SK-N-SH (cell line): ENCODE results near the gene MAST2. TPM values are rescaled to one million over a fixed set of nuclear protein-coding genes. Genes with fewer than 3 reads are reported as not detected.

Experiments used
- CTCF ChIA-PET: fragments of 300-600, 350-600 bp; formaldehyde crosslinking; extraction: SDS; loops from one replicate; lab custom pipeline; 2021; lab: Yijun Ruan, JAX
- POLR2A ChIA-PET: fragments of 350-600 bp; sonication (Branson Sonifier 250); formaldehyde crosslinking; extraction: SDS; loops from one replicate; lab custom pipeline; 2020; ENCODE audit warnings: antibody characterized with exemption, inconsistent platforms; lab: Yijun Ruan, JAX
- DNase-seq: peaks from one replicate; pipeline ENCODE4 v3.0.0; 2012
- H2AFZ ChIP-seq: fragments of 200-600 bp; sonication (generic); 2 replicates; pipeline ENCODE4 v1.8.1; 2016; ENCODE audit warnings: antibody characterized with exemption, mild to moderate bottlenecking, low read depth
- H3F3A ChIP-seq: fragments of 200-600 bp; sonication (generic); replicated peaks from 2 replicates; pipeline ENCODE3; 2016; ENCODE audit warnings: antibody characterized with exemption, mild to moderate bottlenecking; ENCODE audit not compliant: insufficient read depth
- H3K27ac ChIP-seq, 2 experiments: fragments of 200-500 bp in 1 of 2; fragments of 200-600 bp in 1 of 2; sonication (Bioruptor generic) in 1 of 2; sonication (generic), shearing (Covaris generic) in 1 of 2; 2 replicates each; pipeline versions ENCODE4 v1.5.1 to v1.6.1; 2014 to 2016; ENCODE audit warnings: low read depth in 2 of 2, inconsistent platforms in 1 of 2, low read length in 1 of 2, mild to moderate bottlenecking in 1 of 2, mixed read lengths in 1 of 2
- H3K27me3 ChIP-seq: fragments of 200-600 bp; sonication (generic), shearing (Covaris generic); 2 replicates; pipeline ENCODE4 v1.6.1; 2016; ENCODE audit warnings: mixed run types; ENCODE audit not compliant: insufficient read depth
- H3K36me3 ChIP-seq, 2 experiments: fragments of 200-500 bp in 1 of 2; fragments of 200-600 bp in 1 of 2; sonication (Bioruptor generic) in 1 of 2; sonication (generic) in 1 of 2; replicated peaks in 1 of 2; 2 replicates each; pipeline versions ENCODE3 to v1.5.1; 2014 to 2016; ENCODE audit warnings: low read length in 1 of 2, mild to moderate bottlenecking in 1 of 2; ENCODE audit not compliant: insufficient read depth in 2 of 2, control insufficient read depth in 1 of 2
- H3K4me1 ChIP-seq, 2 experiments: fragments of 200-500 bp in 1 of 2; fragments of 200-600 bp in 1 of 2; sonication (Bioruptor generic) in 1 of 2; sonication (generic), shearing (Covaris generic) in 1 of 2; 2 replicates each; pipeline versions ENCODE4 v1.5.1 to v1.6.1; 2014 to 2016; ENCODE audit warnings: low read depth in 1 of 2, low read length in 1 of 2, mixed run types in 1 of 2; ENCODE audit not compliant: insufficient read depth in 2 of 2, control insufficient read depth in 1 of 2
- H3K4me2 ChIP-seq: fragments of 200-600 bp; sonication (generic), shearing (Covaris generic); 2 replicates; pipeline ENCODE4 v1.6.1; 2017; ENCODE audit warnings: mixed run types
- H3K4me3 ChIP-seq, 2 experiments: fragments of 200-500 bp in 1 of 2; fragments of 200-600 bp in 1 of 2; sonication (Bioruptor generic) in 1 of 2; sonication (generic), shearing (Covaris generic) in 1 of 2; 2 replicates each; pipeline versions ENCODE4 v1.5.1 to v1.8.1; 2014 to 2016; ENCODE audit warnings: low read depth in 2 of 2, inconsistent platforms in 1 of 2, low read length in 1 of 2, mild to moderate bottlenecking in 1 of 2, mixed read lengths in 1 of 2, moderate library complexity in 1 of 2
- H3K79me2 ChIP-seq: fragments of 200-600 bp; sonication (generic); 2 replicates; pipeline ENCODE4 v1.8.1; 2017; ENCODE audit warnings: mild to moderate bottlenecking; ENCODE audit not compliant: insufficient read depth
- H3K9ac ChIP-seq: fragments of 200-600 bp; sonication (generic); 2 replicates; pipeline ENCODE4 v1.6.1; 2017; ENCODE audit warnings: mixed run types
- H3K9me2 ChIP-seq: fragments of 200-600 bp; sonication (generic); 2 replicates; pipeline ENCODE4 v1.6.1; 2017; ENCODE audit warnings: mixed run types
- H3K9me3 ChIP-seq: fragments of 200-600 bp; sonication (generic); 2 replicates; pipeline ENCODE4 v1.6.1; 2017; ENCODE audit warnings: mixed run types, mild to moderate bottlenecking, moderate library complexity
- H4K20me1 ChIP-seq: fragments of 200-600 bp; sonication (generic); 2 replicates; pipeline ENCODE4 v1.6.1; 2017; ENCODE audit warnings: mild to moderate bottlenecking, mixed run types; ENCODE audit not compliant: insufficient read depth
- ELF1 ChIP-seq: IDR thresholded peaks from 2 replicates; pipeline ENCODE4 v1.4.0; 2012
- EP300 ChIP-seq, 2 experiments: IDR thresholded peaks; 2 replicates each; pipeline versions ENCODE4 v1.4.0 to v1.6.1; 2012; ENCODE audit warnings: borderline replicate concordance in 1 of 2, low read depth in 1 of 2, low read length in 1 of 2
- FOSL2 ChIP-seq: IDR thresholded peaks from 2 replicates; pipeline ENCODE4 v1.4.0; 2012; ENCODE audit warnings: low read depth, mild to moderate bottlenecking, moderate library complexity, borderline replicate concordance
- GABPA ChIP-seq: IDR thresholded peaks from 2 replicates; pipeline ENCODE4 v1.4.0; 2012; ENCODE audit warnings: low read depth, mild to moderate bottlenecking
- JUND ChIP-seq: IDR thresholded peaks from 2 replicates; pipeline ENCODE4 v1.4.0; 2012
- MAX ChIP-seq: IDR thresholded peaks from 2 replicates; pipeline ENCODE4 v1.4.0; 2012; ENCODE audit warnings: low read depth
- MXI1 ChIP-seq: IDR thresholded peaks from 2 replicates; pipeline ENCODE4 v1.6.1; 2012; ENCODE audit warnings: mild to moderate bottlenecking, low read depth, low read length, improper control_type of control experiment
- NFIC ChIP-seq: IDR thresholded peaks from 2 replicates; pipeline ENCODE4 v1.4.0; 2012; ENCODE audit warnings: borderline replicate concordance
- POLR2AphosphoS5 ChIP-seq: IDR thresholded peaks from 2 replicates; pipeline ENCODE4 v1.6.1; 2012; ENCODE audit warnings: low read depth, low read length
- REST ChIP-seq: IDR thresholded peaks from 2 replicates; pipeline ENCODE4 v1.6.1; 2012; ENCODE audit warnings: mild to moderate bottlenecking, low read depth, low read length, moderate library complexity
- SIN3A ChIP-seq: IDR thresholded peaks from 2 replicates; pipeline ENCODE4 v1.6.1; 2012; ENCODE audit warnings: low read depth, mild to moderate bottlenecking, low read length, moderate library complexity, borderline replicate concordance
- TEAD4 ChIP-seq: IDR thresholded peaks from 2 replicates; pipeline ENCODE4 v1.4.0; 2012; ENCODE audit warnings: mild to moderate bottlenecking, borderline replicate concordance; ENCODE audit not compliant: insufficient read depth
- USF1 ChIP-seq: IDR thresholded peaks from 2 replicates; pipeline ENCODE4 v1.4.0; 2012; ENCODE audit warnings: low read depth, borderline replicate concordance
- USF2 ChIP-seq: fragments of 150-350 bp; IDR thresholded peaks from 2 replicates; pipeline ENCODE4 v1.6.1; 2017; ENCODE audit warnings: antibody characterized with exemption, low read length, low read depth, borderline replicate concordance
- WGBS: methylation state at CpG from one replicate; pipeline ENCODE4 v1.1.6; 2017; ENCODE audit warnings: low lambda C conversion rate; 5-methylcytosine and 5-hydroxymethylcytosine counted together
- polyA plus RNA-seq, 3 experiments: library from polyadenylated mRNA; depleted of rRNA; stranded (reverse); fragments of >200 nt; gene quantifications; 2 replicates each; pipeline ENCODE4 v1.2.3, GENCODE V29; 2012

MAST2 gene
- polyA plus RNA-seq, 1 of the 3 experiments (the other 2 are of a cell fraction) = 53.4 TPM

- no peak overlapping the region for H3K27ac ChIP-seq
- no peaks in the 10 kb centered on the region for H3K27me3 ChIP-seq
- peaks cover 13 to 56% of the 10 kb centered on the region in 2 experiments for H3K36me3 ChIP-seq
- H3K4me3 ChIP-seq = no peak overlapping the region; a peak in 1 of 4 replicates
- H3K9me3 ChIP-seq = no peaks in the 10 kb centered on the region
- no peak overlapping the region; the same call in 1 of the 2 replicates for H3K4me2 ChIP-seq
- no peaks in the 10 kb centered on the region for H4K20me1 ChIP-seq
- no peaks in the 10 kb centered on the region for H3K9me2 ChIP-seq
- no peak for DNase-seq
- CTCF ChIA-PET = interaction anchor here (0.7 kb wide), 1 partner anchor 158 kb away, joined by 3 read pairs; no protein-coding TSS in a partner anchor
- H3K9ac ChIP-seq = no peak overlapping the region
- peak overlapping the region; percentile 4; the same call in 1 of the 2 replicates for H2AFZ ChIP-seq
- H3K79me2 ChIP-seq = no peaks in the 10 kb centered on the region
- peak; percentile 67; the same call in 1 of the 2 replicates for TF ChIP-seq USF1
- no peak for TF ChIP-seq POLR2AphosphoS5
- peaks cover 4% of the 10 kb centered on the region for H3F3A ChIP-seq
- POLR2A ChIA-PET = no interaction called here
- no peaks in the 10 kb centered on the region; a peak in 1 of 4 replicates for H3K4me1 ChIP-seq
These were observed 262.0 kb downstream of the MAST2 start for GRCh38 chr1:46065405-46065804.

GRCh38 chr1:46067652-46068051 lies 264.2 kb downstream of the MAST2 start:
- no peak for DNase-seq
- H2AFZ ChIP-seq = no peak overlapping the region
- no peak overlapping the region for H3K27ac ChIP-seq
- H3K4me3 ChIP-seq = no peak overlapping the region
- H4K20me1 ChIP-seq = no peaks in the 10 kb centered on the region
- H3K9ac ChIP-seq = no peak overlapping the region
- CTCF ChIA-PET = interaction anchor here (1.4 kb wide), 1 partner anchor 156 kb away, joined by 5 read pairs; no protein-coding TSS in a partner anchor
- no peaks in the 10 kb centered on the region for H3K27me3 ChIP-seq
- H3K36me3 ChIP-seq = peaks cover 10 to 51% of the 10 kb centered on the region in 2 experiments
- H3K4me1 ChIP-seq = no peaks in the 10 kb centered on the region; a peak in 1 of 4 replicates
- TF ChIP-seq FOSL2 = no peak
- H3K4me2 ChIP-seq = no peak overlapping the region
- H3K9me2 ChIP-seq = no peaks in the 10 kb centered on the region
- 100% methylated on average over 1 of the region's 1 CpG for WGBS
- no peaks in the 10 kb centered on the region for H3K9me3 ChIP-seq
- no peaks in the 10 kb centered on the region for H3K79me2 ChIP-seq
- peaks cover 4% of the 10 kb centered on the region for H3F3A ChIP-seq
- POLR2A ChIA-PET = no interaction called here

GRCh38 chr1:46068525-46068924 lies 265.1 kb downstream of the MAST2 start:
- H3K4me3 ChIP-seq = no peak overlapping the region
- ChIA-PET POLR2A (no interaction called here), CTCF (no interaction called here)
- H3K36me3 ChIP-seq = peaks cover 10 to 51% of the 10 kb centered on the region in 2 experiments
- H3K9me2 ChIP-seq = no peaks in the 10 kb centered on the region
- TF ChIP-seq MAX = no peak
- no peak for TF ChIP-seq GABPA
- TF ChIP-seq EP300 (IDR thresholded peaks at IDR 0.05; ENCODE audit: borderline replicate concordance in 1 of 2, low read depth in 1 of 2, low read length in 1 of 2) = no peak
- no peak for TF ChIP-seq MXI1
- TF ChIP-seq ELF1 = no peak
- no peak for TF ChIP-seq REST
- TF ChIP-seq NFIC = no peak
- no peak for TF ChIP-seq USF2
- no peak for TF ChIP-seq TEAD4
- TF ChIP-seq SIN3A = no peak
- TF ChIP-seq JUND = no peak
- no peak overlapping the region for H2AFZ ChIP-seq
- no peak overlapping the region; a peak in 1 of 4 replicates for H3K27ac ChIP-seq
- no peak for DNase-seq
- no peak overlapping the region for H3K4me2 ChIP-seq
- peaks cover 4% of the 10 kb centered on the region for H3F3A ChIP-seq
- H3K9ac ChIP-seq = no peak overlapping the region
- 85% methylated on average over 3 of the region's 3 CpGs for WGBS
- no peaks in the 10 kb centered on the region for H3K79me2 ChIP-seq
- no peaks in the 10 kb centered on the region for H4K20me1 ChIP-seq
- no peaks in the 10 kb centered on the region for H3K27me3 ChIP-seq
- H3K4me1 ChIP-seq = no peaks in the 10 kb centered on the region; a peak in 1 of 4 replicates
- H3K9me3 ChIP-seq = no peaks in the 10 kb centered on the region
